Measurements from ENCODE around the gene IL1RAP. TPM values are rescaled to one million over a fixed set of nuclear protein-coding genes. Genes with fewer than 3 reads are reported as not detected.

The IL1RAP gene
- total RNA-seq, 1 donor from 2014 or later = 8.2 TPM

DNA sequence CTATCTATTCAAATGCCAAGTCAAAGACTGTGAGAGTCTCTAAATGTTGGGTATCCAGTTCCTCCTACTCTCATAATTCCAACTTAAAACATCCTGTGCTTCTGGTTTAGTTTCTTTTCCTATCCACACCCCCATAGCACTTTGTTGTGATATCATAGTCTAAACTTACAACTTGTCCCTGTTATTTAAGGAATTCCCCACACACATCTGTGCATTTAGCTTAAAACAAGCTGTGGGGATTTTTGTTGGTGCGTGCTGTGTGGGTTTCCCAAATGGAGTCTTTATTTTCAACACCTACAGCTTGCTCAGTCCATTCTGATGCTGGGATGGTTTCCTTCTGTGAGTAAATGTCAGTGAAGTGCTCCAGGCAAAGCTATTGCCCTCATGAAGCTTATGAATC is 181.3 kb downstream of the IL1RAP start:
- DNase-seq (ENCODE audit: extremely low spot score, unreplicated experiment) = no peak
- no peak for TF ChIP-seq CTCF (conservative IDR thresholded peaks at IDR 0.05)
- H3K36me3 Mint-ChIP-seq = no peaks in the 10 kb centered on the region

GRCh38 chr3:190695994-190696393 is 182.1 kb downstream of the IL1RAP start:
- no peaks in the 10 kb centered on the region for H3K27me3 Mint-ChIP-seq
- H3K27ac Mint-ChIP-seq = no peak overlapping the region
- TF ChIP-seq CTCF (conservative IDR thresholded peaks at IDR 0.05) = no peak
- no peak overlapping the region for H3K4me3 Mint-ChIP-seq
- peaks cover 18% of the 10 kb centered on the region for H3K4me1 Mint-ChIP-seq (ENCODE audit: unreplicated experiment)
- no peaks in the 10 kb centered on the region for H3K36me3 Mint-ChIP-seq
- H3K9me3 Mint-ChIP-seq = peaks cover 3% of the 10 kb centered on the region
- DNase-seq (ENCODE audit: extremely low spot score, unreplicated experiment) = no peak

More for the DNA sequence above, 181.3 kb downstream of the IL1RAP start:
- peaks cover 3% of the 10 kb centered on the region for H3K9me3 Mint-ChIP-seq
- peaks cover 18% of the 10 kb centered on the region for H3K4me1 Mint-ChIP-seq (ENCODE audit: unreplicated experiment)
- H3K27ac Mint-ChIP-seq = no peak overlapping the region
- H3K4me3 Mint-ChIP-seq = no peak overlapping the region
- H3K27me3 Mint-ChIP-seq = no peaks in the 10 kb centered on the region

DNA sequence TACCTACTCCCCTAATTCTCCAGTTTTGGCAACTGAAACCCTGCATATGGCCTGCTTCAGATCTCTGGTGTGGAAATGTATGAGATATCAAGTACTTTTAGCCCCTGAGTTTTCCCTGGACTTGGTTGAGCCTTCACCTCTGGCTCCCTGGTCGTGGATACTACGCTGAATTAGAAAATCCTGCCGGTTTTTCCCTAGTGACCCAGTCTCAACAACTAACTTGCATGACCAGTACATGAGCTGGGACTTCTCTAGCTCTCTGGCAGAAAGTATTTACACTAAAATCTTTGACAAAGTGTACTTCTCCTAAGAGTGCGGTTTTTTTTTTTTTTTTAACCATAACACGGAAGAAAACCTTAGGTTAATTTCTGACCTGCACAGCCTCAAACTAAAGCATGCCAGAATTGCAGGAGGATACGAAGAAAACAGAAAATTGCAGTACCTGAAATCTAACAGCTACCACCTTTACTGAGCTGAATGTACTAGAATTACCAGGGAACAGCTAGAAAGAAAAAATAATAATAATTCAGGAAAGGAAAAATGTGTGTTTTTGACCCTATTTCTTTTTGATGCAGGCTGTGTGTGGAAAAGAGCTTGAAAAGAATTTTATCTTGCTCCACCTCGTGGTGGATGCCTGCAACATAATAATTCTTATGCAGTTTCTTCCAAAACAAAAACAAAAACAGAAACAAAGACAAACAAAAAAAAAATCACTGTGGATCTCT is 183.1 kb downstream of the IL1RAP start:
- peak overlapping the region; percentile 57 for H3K27ac Mint-ChIP-seq
- no peaks in the 10 kb centered on the region for H3K36me3 Mint-ChIP-seq
- DNase-seq (ENCODE audit: extremely low spot score, unreplicated experiment) = no peak
- peaks cover 18% of the 10 kb centered on the region for H3K4me1 Mint-ChIP-seq (ENCODE audit: unreplicated experiment)
- TF ChIP-seq CTCF (conservative IDR thresholded peaks at IDR 0.05) = peak; percentile 78
- H3K27me3 Mint-ChIP-seq = no peaks in the 10 kb centered on the region
- no peak overlapping the region for H3K4me3 Mint-ChIP-seq
- peaks cover 3% of the 10 kb centered on the region for H3K9me3 Mint-ChIP-seq

DNA sequence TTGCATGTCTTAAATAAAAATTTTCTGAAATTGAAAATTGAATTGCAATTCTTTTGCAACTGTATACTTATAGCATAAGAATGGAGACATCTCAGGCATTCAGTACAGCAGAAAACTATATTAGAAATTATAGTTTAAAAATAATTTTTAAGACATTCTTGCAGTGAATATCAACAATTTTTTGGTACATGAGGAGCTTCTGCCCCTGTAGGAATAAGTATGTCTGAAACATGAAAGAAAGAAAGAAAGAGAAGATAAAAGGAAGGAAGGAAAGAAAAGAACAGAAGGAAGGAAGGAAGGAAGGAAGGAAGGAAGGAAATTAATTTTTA is 183.6 kb downstream of the IL1RAP start:
- peaks cover 3% of the 10 kb centered on the region for H3K9me3 Mint-ChIP-seq
- H3K27ac Mint-ChIP-seq = no peak overlapping the region
- DNase-seq (ENCODE audit: extremely low spot score, unreplicated experiment) = no peak
- H3K36me3 Mint-ChIP-seq = no peaks in the 10 kb centered on the region
- no peak overlapping the region for H3K4me3 Mint-ChIP-seq
- peaks cover 18% of the 10 kb centered on the region for H3K4me1 Mint-ChIP-seq (ENCODE audit: unreplicated experiment)
- peak; percentile 8 for TF ChIP-seq CTCF (conservative IDR thresholded peaks at IDR 0.05)
- H3K27me3 Mint-ChIP-seq = no peaks in the 10 kb centered on the region

GRCh38 chr3:190697901-190698300 is 184.0 kb downstream of the IL1RAP start:
- H3K27me3 Mint-ChIP-seq = no peaks in the 10 kb centered on the region
- no peaks in the 10 kb centered on the region for H3K36me3 Mint-ChIP-seq
- no peak for TF ChIP-seq CTCF (conservative IDR thresholded peaks at IDR 0.05)
- no peak overlapping the region for H3K27ac Mint-ChIP-seq
- no peak for DNase-seq (ENCODE audit: extremely low spot score, unreplicated experiment)
- H3K4me1 Mint-ChIP-seq (ENCODE audit: unreplicated experiment) = peaks cover 18% of the 10 kb centered on the region
- H3K4me3 Mint-ChIP-seq = no peak overlapping the region
- peaks cover 3% of the 10 kb centered on the region for H3K9me3 Mint-ChIP-seq
